ENCODE results near the gene RAPH1.

Gene RAPH1, protein sequence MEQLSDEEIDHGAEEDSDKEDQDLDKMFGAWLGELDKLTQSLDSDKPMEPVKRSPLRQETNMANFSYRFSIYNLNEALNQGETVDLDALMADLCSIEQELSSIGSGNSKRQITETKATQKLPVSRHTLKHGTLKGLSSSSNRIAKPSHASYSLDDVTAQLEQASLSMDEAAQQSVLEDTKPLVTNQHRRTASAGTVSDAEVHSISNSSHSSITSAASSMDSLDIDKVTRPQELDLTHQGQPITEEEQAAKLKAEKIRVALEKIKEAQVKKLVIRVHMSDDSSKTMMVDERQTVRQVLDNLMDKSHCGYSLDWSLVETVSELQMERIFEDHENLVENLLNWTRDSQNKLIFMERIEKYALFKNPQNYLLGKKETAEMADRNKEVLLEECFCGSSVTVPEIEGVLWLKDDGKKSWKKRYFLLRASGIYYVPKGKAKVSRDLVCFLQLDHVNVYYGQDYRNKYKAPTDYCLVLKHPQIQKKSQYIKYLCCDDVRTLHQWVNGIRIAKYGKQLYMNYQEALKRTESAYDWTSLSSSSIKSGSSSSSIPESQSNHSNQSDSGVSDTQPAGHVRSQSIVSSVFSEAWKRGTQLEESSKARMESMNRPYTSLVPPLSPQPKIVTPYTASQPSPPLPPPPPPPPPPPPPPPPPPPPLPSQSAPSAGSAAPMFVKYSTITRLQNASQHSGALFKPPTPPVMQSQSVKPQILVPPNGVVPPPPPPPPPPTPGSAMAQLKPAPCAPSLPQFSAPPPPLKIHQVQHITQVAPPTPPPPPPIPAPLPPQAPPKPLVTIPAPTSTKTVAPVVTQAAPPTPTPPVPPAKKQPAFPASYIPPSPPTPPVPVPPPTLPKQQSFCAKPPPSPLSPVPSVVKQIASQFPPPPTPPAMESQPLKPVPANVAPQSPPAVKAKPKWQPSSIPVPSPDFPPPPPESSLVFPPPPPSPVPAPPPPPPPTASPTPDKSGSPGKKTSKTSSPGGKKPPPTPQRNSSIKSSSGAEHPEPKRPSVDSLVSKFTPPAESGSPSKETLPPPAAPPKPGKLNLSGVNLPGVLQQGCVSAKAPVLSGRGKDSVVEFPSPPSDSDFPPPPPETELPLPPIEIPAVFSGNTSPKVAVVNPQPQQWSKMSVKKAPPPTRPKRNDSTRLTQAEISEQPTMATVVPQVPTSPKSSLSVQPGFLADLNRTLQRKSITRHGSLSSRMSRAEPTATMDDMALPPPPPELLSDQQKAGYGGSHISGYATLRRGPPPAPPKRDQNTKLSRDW

DNA sequence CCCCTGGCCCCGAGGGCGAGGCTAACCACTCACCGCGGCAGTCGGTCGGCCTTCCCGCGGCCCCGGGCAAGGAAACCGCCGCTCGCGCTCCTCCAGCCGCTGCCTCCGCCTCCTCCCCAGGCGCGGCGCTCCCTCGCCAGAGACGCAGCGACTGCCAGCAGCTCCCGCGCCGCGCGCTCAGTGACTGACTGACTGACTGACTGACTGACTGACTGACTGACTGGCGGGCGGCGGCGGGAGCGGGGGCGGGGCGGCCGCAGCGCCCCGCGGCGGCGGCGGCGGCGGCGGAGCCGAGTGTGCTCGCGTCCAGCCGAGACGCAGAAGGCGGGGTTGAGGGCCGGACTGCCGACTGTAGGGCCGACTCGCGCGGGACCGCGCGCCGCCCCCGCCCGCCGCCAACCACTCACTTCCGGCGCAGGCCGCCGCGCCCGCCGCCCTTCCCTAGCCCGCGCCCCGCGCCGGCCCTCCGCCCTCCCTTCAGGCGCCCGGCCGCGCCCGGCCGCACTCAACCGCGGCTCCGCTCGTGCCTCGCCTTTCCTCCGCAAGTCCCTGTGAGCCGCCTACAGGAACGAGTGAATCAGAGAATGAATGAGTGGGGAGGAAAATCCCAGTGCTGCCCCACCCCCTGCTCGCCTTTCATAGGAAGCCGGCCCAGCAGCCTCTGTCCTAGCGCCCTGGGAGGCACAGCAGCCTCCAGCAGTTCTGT lies at the start of gene RAPH1:
Gene RAPH1, minus strand, starts transcription at position 224 of the 706 bp plus-strand sequence. CDS start 39,948 bp downstream, outside the sequence.
- DNase-seq: peak; percentile 58

DNA sequence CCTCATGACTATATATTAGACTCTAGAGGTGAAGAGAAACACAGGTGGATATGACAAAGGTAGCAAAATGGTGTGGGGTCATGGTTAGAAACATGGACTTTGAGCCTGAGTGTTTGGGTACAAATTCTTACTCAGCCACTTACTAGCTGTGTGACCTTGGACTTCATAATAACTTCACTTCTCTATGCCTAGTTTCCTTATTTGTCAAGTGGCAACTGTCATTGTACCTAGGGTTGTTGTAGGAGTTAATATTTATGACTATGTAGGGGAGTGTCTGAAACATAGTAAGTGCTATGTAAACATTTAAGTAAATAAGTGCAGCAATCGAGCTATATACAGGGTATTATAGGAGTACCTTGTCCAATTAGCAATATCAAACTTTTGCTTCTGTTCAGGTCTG lies 49.7 kb upstream of the RAPH1 start:
- DNase-seq: no peak

DNA sequence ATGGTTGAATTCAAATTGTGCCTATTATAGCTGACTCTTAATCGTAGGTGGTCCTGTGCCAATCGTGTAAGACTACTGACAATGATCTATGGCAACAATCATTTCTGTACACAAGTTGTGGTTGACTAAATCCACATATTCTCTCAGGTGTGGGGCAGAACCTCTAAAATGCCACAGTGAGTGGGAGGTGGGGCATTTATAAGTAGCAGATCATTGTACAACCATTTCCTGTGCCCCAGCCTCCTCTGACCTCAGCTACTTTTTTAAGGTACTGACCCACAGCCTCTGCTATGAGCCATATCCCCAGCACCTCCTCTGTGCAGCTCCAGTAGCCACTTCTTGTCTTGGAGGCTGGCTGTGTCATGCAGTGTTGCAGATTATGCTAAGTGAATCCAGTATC lies 48.6 kb upstream of the RAPH1 start:
- no peak for DNase-seq

DNA sequence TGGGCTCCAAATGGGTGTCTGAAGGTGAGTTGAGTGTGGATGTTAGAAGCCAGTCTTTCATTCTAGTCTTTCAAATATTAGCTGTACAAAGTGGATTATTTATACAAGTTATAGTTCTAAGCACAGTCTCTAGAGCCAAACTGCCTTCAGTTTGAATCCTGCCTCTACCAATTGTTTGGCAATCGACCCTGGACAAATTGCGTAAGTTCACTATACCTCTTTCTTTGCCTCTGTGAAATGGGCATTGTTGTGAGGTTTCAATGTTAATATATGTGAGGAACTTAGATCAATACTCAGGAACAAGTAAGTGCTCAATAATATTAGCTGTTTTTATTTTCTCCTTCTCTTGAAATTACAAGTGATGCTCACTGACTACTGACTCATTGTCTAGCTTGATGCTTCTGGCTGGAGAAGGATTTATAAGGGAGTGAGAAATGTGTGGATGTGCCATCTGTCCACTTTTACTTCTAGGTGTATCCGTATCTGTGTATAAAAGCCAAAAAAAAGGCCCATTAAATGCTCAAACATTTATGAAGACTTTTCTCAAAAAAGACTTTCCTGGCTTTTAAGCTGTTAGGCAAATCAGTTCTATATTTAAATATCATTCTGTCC lies 48.1 kb upstream of the RAPH1 start:
- DNase-seq: no peak

DNA sequence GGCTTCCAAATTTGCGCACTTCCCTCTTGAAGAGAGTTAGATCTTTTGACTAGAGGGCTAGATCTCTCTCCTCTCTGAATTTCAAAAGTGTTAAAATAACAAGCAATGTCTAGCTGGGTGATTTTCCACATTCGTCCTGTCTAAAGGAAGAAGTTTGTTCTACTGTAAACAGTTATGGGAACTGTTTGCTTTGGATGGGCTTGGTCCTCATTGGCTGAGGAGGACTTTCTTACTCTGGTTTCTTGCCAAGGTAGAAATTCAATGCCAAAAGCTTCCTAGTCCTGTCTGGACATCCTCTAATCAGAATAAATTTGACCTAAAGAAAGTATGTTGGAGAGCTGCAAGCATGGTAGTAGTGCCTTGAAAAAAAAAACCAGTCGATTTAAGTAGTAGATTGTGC lies 47.4 kb upstream of the RAPH1 start:
- no peak for DNase-seq

DNA sequence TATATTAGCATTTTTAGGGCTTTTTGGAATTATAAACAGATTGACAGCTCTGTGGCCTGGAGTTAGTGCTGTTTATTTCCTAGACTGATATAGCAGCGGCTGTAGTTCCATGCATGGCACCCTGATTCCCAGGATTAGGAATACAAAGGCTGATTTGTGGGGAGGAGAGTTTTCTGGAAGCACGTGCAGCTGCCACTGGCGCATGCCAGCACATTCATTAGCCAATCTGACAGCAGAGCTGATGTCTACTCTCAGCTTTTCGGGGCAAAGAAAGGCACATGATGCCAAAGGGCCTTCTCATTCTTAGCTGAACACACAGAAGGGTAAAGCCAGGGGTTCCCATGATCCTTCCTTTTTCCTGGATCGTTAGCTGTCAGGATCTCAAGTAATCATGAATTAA lies 45.7 kb upstream of the RAPH1 start:
- DNase-seq: no peak

DNA sequence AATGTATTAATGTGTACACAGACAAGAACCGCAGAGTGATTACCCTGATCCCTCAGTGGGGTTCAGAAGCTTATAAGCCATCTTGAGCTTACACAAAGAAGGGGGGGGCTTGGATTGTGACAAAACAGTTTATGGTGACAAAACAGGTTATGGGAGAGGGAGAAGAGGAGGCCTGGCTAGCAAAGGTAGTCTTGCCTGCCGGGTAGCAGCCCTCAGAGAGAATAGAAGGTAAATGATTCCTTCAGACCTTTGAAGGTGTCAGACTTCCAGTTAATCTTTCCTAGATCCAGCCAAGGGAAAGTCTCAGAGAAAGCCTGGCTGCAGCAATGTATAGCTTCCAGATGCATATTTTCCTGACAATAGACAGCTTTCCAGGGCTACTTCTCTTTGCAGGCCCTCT lies 44.6 kb upstream of the RAPH1 start:
- DNase-seq: no peak

DNA sequence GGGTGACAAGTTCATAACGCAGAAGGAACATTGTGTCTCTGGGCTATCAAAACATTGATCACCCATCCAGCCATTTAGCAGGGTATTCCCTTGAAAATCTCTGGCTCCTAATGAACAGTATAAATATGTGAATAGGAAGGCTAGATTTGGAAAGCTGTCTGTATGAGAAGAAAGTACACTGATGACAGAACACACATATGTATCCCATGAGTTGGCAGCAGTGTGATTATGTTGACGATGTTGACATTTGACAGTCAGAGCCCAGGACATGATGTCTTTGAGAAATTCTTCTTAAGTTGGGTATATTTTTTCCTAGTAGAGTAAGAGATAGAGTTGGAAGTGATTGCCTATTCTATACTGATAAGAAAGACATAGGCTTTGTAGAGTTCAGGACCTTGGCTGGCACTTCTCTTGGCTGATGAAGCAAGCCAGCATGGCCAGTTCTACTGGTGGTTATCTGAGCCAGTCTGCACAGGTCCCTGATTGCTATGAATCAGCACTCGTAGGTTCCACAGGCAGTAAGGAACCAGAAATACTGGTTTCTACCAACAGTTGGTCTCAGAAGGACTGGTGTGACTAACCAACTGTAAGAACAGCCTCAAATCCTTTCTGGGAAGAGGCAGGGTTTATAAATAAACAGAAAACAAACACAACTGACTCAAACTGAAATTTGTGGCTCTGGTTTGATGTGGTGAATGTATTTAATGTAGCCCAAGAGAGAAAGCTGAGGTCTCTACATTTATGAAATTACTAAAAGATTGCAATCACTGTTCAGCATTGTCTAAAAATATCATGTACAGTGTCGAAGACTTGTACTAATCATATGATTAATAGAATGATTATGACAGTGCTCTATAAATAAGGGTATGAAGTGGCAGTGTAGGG lies 43.9 kb upstream of the RAPH1 start:
- DNase-seq: no peak

DNA sequence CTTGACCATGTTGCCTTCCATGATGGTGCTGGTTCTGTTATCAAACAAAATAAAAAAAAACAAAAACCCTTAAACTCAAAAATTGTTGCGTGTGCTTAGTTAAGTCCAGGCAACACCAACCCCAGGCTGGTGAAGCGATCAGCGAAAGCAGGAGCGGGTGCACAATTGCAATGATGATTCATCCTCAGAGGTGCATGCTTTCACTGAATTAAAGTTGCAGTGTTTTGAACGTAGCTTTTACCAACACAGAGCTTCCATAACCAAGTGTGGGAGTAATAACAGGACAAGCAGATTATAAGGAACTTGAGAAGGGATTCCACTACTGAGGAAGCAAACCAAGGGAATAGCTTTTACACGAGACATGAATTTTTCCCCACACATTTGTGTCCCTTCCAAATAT lies 39.7 kb upstream of the RAPH1 start:
- DNase-seq: no peak

DNA sequence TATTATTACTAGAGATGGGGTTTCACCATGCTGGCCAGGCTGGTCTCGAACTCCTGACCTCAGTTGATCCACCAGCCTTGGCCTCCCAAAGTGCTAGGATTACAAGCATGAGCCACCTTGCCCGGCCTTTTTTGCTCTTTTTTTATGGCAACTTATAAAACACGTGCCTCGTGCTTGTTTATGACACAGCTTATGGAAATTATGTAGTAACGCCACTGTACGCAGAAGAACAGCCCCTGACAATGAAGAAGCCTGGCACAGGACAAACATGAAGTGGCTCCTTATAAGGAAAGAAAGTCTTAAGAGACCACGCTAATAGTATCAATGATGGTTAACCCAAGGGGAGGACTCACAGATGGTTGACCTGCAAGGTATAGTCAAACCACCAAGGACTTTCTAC lies 37.2 kb upstream of the RAPH1 start:
- DNase-seq: no peak

DNA sequence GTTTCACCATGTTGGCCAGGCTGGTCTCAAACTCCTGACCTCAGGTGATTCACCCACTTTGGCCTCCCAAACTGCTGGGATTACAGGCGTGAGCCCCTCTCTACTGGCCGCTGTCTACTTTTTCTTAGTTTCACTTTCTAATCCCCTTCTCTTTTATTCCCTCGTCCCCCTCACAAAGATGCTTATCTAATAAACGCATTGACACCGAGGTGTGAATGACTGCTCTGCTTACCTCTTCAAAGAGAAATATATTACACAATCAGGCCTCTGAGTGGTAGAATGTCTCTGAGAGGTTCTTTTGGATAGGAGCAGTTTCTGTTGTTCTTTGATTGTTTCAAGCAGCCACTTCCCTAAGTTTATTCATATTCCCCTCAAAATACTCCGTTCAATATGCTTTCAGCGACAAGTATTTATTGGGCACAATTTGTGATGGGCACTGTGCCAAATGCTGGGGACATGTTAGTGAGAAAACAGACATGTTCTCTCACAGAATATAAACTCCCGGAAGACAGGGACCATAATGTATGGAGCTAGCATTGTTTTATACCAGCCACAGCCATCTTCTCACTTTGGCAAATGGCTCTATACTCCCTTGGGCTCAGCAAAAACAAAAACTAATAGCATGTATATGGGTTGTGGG lies 34.7 kb upstream of the RAPH1 start:
- DNase-seq: no peak

DNA sequence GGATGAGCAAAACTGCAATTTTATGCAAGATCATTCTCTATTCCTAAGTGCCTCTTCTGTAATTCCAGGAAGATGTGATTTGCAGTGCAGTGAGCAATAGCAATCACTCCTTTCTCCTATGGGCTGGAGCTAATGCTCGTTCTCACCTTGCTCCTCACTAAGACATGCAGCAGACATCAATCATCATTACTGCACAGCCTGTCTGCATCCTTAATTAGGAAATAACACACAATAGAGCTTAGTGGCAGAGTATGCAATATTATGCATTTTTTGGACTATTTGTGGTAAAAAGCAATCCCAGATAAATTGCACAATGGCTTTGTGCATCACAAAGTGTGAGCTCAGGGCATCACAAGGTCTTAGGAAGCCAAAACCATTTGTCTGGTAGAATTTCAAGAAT lies 32.6 kb upstream of the RAPH1 start:
- no peak for DNase-seq

DNA sequence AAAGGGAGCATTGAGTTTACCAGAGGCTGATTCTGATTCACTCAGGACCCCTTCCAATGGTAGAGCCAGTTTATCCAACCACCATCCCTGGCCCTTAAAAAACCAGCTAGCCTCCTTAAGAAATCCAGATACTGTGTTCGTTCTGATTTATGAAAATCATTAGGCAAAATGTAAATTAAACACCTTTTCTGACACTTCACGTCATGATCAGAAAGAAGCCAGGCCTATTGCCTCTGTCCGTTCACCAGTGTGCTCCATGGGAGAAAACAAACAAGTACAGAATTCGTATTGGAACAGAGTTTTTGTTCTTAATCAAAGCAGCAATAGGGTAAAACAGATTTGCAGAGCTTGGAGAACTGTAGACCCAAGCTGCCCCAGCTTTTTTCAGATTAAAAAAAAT lies 31.1 kb upstream of the RAPH1 start:
- no peak for DNase-seq

DNA sequence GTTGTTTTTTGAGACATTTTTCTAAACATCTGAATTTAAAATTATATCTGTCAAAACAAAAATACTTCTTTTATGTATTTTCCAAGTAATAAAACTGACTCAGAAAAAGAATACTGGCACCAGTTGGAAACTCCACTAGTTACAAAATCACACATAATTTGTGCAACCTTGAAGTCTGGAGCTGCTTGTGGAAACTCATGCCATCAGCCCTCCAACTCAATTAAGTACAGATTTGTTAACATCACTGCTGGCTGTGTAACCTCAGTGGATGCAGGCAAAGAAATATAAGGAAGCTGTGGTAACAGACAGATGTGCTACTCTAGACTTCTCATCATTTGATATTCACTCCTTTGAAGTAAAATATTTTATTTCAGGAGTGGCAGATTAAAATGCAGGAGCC lies 30.0 kb upstream of the RAPH1 start:
- DNase-seq: no peak

DNA sequence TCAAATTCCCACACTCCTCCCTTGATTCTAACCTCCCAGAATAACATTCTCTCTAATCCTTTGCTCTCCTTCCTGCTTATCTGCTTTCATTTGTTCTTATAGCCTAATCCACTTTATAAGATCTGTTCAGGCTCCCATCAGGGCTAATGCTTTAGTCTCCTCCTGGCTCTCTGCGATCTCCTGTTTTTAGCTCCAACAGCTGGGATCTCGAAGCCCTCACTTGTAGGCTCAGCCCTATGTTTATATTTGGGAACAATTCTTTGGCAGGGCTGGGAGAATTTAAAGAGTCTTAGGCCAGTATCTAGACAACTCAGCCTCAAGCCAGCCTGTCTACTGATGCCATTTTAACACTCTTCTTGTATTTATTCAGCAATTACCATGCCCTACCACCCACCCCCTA lies 27.2 kb upstream of the RAPH1 start:
- DNase-seq: no peak

DNA sequence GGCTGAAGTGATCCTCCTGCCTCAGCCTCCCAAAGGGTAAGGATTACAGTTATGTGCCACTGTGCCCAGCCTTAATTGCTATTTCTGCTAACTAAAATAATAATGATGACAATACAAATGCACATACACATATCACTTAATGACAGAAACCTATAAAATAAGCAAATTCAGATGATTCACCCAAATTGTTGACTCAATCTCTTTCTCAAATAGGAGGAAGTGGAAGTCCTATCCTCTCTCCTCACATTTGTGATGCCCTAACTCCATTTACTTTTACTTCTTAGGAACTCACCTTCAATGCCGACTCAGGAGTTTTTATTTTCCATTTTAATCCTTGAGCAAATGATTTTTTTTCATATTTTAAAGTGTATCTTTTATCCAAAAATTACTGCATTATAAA lies 24.5 kb upstream of the RAPH1 start:
- no peak for DNase-seq

DNA sequence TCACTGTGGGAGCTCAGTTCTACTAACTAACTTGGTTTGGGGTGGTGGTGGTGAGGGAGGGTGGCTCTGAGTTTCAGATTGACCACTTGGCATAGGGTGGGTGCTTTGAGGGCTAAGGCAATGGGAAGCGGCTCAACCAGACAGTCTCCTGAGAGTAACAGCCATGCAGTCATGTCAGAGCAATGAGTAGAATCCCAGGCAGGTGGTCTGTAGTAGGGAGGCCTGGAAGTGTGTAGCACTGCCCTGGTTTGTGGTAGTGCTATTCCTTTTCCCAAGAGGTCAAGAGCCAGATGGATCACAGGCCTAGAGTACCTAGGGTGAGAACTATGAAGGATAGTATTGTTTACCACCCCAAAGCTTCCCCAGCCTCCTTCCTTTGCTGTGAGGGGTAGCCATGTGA lies 18.7 kb upstream of the RAPH1 start:
- no peak for DNase-seq

DNA sequence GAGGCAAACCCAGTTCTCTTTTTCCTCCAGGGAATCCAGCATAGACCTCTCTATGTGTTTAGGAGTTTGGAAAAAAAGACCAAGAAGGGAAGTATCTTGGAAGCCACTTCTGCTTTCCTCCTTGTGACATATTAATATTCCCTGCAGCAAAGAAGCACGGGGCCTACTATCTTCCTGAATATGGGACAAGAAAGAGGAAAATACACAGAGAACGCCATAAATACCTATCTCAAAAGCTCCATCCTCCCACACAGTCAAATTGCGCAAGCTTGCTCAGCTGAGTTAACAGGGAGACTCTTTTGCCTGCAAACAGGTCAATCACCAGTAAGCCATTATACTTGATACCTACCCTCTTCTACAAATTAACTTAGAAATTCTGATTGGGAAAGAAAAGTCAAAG lies 16.7 kb upstream of the RAPH1 start:
- DNase-seq: no peak

DNA sequence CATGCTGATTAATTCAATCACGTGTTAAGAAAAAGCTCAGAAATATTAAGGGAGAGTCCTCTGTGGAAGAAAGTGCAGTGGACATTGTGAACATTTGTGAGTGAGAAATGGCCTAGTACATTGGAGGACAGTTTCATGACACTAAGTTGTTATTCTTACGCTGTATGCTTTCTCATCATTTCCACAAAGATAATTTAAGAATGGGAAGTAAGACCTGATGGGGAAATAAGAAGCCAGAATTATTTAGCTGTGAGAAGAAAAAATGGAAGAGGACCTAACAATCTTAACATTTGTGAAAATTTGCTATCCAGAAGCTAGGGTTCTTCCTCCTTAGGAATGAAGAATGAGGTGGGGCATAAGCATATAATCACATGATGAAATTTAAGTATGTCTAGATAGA lies 15.2 kb upstream of the RAPH1 start:
- no peak for DNase-seq

DNA sequence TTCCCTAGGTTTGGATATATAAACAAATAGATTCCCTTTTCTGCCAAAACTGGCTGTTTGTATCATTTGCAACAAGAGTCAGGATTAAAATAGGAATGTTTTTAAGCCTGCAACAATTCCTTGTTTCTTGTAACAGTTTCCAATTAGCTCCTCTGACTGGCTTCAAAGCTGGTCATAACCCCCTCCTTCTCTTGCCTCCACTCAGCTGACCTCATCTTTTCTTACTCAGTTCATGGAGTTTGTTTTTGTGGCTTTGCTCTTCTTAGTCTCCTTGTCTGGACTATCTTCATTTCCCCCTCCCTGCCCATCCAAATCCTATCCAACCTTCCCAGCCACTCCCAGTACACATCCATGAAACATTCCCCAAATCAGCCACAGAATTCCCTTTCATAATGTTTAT lies 14.3 kb upstream of the RAPH1 start:
- DNase-seq: no peak

DNA sequence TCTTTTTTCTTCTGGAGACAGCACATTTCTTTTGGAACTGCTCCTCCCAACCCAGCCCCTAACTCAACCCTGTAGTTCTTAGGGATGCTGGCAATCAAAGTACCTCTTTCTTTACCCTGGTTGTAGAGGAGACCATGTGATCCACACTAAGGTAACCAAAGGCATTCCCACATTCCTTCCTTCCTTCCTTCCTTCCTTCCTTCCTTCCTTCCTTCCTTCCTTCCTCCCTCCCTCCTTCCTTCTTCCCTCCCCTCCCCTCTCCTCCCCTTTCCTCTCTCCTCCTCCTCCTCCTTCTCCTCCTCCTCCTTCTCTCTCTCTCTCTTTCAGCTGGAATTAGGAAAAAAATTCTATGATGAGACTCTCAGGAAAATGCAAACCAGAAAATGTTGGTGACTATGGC lies 13.8 kb upstream of the RAPH1 start:
- DNase-seq: no peak

Measured in CD4-positive, alpha-beta T cell treated with Interleukin-10 for 1 hour (primary cell).